GM06990 (cell line): Measurements from ENCODE around the gene COL17A1.

Source experiments
- DNase-seq: peaks from one replicate; pipeline ENCODE4 v3.0.0-alpha.2; 2011; ENCODE audit not compliant: insufficient read length; ENCODE audit errors: extremely low read depth
- H3K27me3 ChIP-seq: replicated peaks from 2 replicates; pipeline ENCODE4 v1.6.0; 2011; ENCODE audit warnings: low read length; ENCODE audit not compliant: control insufficient read depth, insufficient read depth
- H3K36me3 ChIP-seq: 2 replicates; pipeline ENCODE4 v1.5.1; 2011; ENCODE audit warnings: low read length; ENCODE audit not compliant: control insufficient read depth, insufficient read depth
- H3K4me3 ChIP-seq: replicated peaks from 2 replicates; pipeline ENCODE4 v1.5.1; 2011; ENCODE audit warnings: low read depth, mild to moderate bottlenecking, control low read depth, low read length
- CTCF ChIP-seq: IDR thresholded peaks from 2 replicates; pipeline ENCODE4 v1.5.1; 2011; ENCODE audit warnings: low read length, control low read depth, mild to moderate bottlenecking, inconsistent platforms; ENCODE audit not compliant: insufficient read depth, poor library complexity, severe bottlenecking

Gene COL17A1

GRCh38 chr10:104092749-104093148 lies 7.1 kb upstream of the COL17A1 start:
- Histone ChIP-seq H3K4me3 (no peak overlapping the region), H3K27me3 (no peaks in the 10 kb centered on the region; the same call in 1 of the 2 replicates), H3K36me3 (no peaks in the 10 kb centered on the region)
- DNase-seq: no peak
- TF ChIP-seq CTCF: no peak

GRCh38 chr10:104090611-104091010 lies 4.9 kb upstream of the COL17A1 start:
- H3K36me3 ChIP-seq: no peaks in the 10 kb centered on the region
- H3K4me3 ChIP-seq: no peak overlapping the region
- no peak for DNase-seq
- no peak for TF ChIP-seq CTCF
- no peaks in the 10 kb centered on the region; the same call in 1 of the 2 replicates for H3K27me3 ChIP-seq

- no peak for DNase-seq
- no peaks in the 10 kb centered on the region for H3K36me3 ChIP-seq
- no peaks in the 10 kb centered on the region; the same call in 1 of the 2 replicates for H3K27me3 ChIP-seq
- H3K4me3 ChIP-seq: no peak overlapping the region
- no peak for TF ChIP-seq CTCF
These were observed 3.9 kb upstream of the COL17A1 start for GRCh38 chr10:104089621-104090020.

GRCh38 chr10:104088239-104088638 lies 2.6 kb upstream of the COL17A1 start:
- no peak overlapping the region for H3K4me3 ChIP-seq
- no peaks in the 10 kb centered on the region for H3K36me3 ChIP-seq
- no peak for TF ChIP-seq CTCF
- DNase-seq: no peak
- H3K27me3 ChIP-seq: no peaks in the 10 kb centered on the region; the same call in 1 of the 2 replicates

GRCh38 chr10:104084482-104085142 lies 1.1 kb downstream of the COL17A1 start:
- H3K36me3 ChIP-seq: no peaks in the 10 kb centered on the region
- no peak for DNase-seq
- H3K4me3 ChIP-seq: no peak overlapping the region
- no peaks in the 10 kb centered on the region; the same call in 1 of the 2 replicates for H3K27me3 ChIP-seq
- no peak for TF ChIP-seq CTCF

GRCh38 chr10:104081998-104082397 lies 3.7 kb downstream of the COL17A1 start:
- TF ChIP-seq CTCF: no peak

More at GRCh38 chr10:104081998-104082397, 3.7 kb downstream of the COL17A1 start:
- H3K27me3 ChIP-seq: no peaks in the 10 kb centered on the region
- DNase-seq: no peak
- no peak overlapping the region for H3K4me3 ChIP-seq
- H3K36me3 ChIP-seq: no peaks in the 10 kb centered on the region
